Common myeloid progenitor, CD34-positive (primary cell): Measurements from ENCODE around the gene SPEG.
A peak's percentile ranks its signal among the peaks of the same experiment; 100 is the strongest.

Source experiments
- CTCF ChIA-PET: fragments of 350-600 bp; sonication (Branson Sonifier 250); formaldehyde crosslinking; loops from one replicate; lab custom pipeline; 2021; ENCODE audit warnings: antibody characterized with exemption; lab: Charles Lee
- POLR2A ChIA-PET: fragments of 350-600 bp; sonication (Branson Sonifier 250); formaldehyde crosslinking; loops from one replicate; lab custom pipeline; 2021; ENCODE audit warnings: antibody characterized with exemption; lab: Charles Lee
- DNase-seq, 3 donors: peaks; one replicate each; pipeline versions ENCODE4 v3.0.0 to v3.0.0-alpha.2; 2013
- H3K27ac ChIP-seq, 2 experiments: 1 replicate in 1 of 2; 2 replicates in 1 of 2; pipeline ENCODE4 v1.7.0; 2013; ENCODE audit warnings: inconsistent platforms in 2 of 2, low read length in 2 of 2, mild to moderate bottlenecking in 2 of 2, low read depth in 1 of 2, moderate library complexity in 1 of 2; ENCODE audit not compliant: severe bottlenecking in 2 of 2, insufficient read depth in 1 of 2, poor library complexity in 1 of 2
- H3K27me3 ChIP-seq, 5 experiments: replicated peaks in 2 of 5; 1 replicate in 3 of 5; 2 replicates in 2 of 5; pipeline versions ENCODE4 v1.6.1 to v1.7.0; 2013; ENCODE audit warnings: low read length in 4 of 5, mild to moderate bottlenecking in 2 of 5, moderate library complexity in 2 of 5, inconsistent platforms in 1 of 5; ENCODE audit not compliant: insufficient read depth in 5 of 5, control insufficient read depth in 4 of 5
- H3K36me3 ChIP-seq, 4 experiments: 1 replicate in 2 of 4; 2 replicates in 2 of 4; pipeline versions ENCODE4 v1.6.1 to v1.7.0; 2013; ENCODE audit warnings: low read length in 3 of 4, control low read depth in 1 of 4, mild to moderate bottlenecking in 1 of 4; ENCODE audit not compliant: control insufficient read depth in 4 of 4, insufficient read depth in 4 of 4
- H3K4me1 ChIP-seq, 4 experiments: 1 replicate in 3 of 4; 2 replicates in 1 of 4; pipeline versions ENCODE4 v1.6.1 to v1.7.1; 2013; ENCODE audit warnings: low read length in 3 of 4, mild to moderate bottlenecking in 3 of 4, control low read depth in 1 of 4, inconsistent platforms in 1 of 4, moderate library complexity in 1 of 4; ENCODE audit not compliant: control insufficient read depth in 4 of 4, insufficient read depth in 4 of 4; ENCODE audit errors: control extremely low read depth in 1 of 4
- H3K4me3 ChIP-seq, 7 experiments: 1 replicate in 4 of 7; 2 replicates in 3 of 7; pipeline versions ENCODE4 v1.5.1 to v1.7.0; 2013; ENCODE audit warnings: mild to moderate bottlenecking in 7 of 7, low read length in 6 of 7, moderate library complexity in 6 of 7, inconsistent platforms in 2 of 7, low read depth in 2 of 7, control low read depth in 1 of 7; ENCODE audit not compliant: insufficient read depth in 4 of 7, control insufficient read depth in 1 of 7; ENCODE audit errors: extremely low read depth in 1 of 7
- H3K9me3 ChIP-seq, 5 experiments: 1 replicate in 4 of 5; 2 replicates in 1 of 5; pipeline versions ENCODE4 v1.6.1 to v1.7.1; 2013; ENCODE audit warnings: low read length in 4 of 5, mild to moderate bottlenecking in 2 of 5, inconsistent platforms in 1 of 5, low read depth in 1 of 5, moderate library complexity in 1 of 5; ENCODE audit not compliant: control insufficient read depth in 4 of 5, insufficient read depth in 2 of 5; ENCODE audit errors: control extremely low read depth in 1 of 5
- WGBS: methylation state at CpG from one replicate; pipeline ENCODE4 v1.1.5; 2013; ENCODE audit not compliant: insufficient coverage; 5-methylcytosine and 5-hydroxymethylcytosine counted together

Gene SPEG

DNA sequence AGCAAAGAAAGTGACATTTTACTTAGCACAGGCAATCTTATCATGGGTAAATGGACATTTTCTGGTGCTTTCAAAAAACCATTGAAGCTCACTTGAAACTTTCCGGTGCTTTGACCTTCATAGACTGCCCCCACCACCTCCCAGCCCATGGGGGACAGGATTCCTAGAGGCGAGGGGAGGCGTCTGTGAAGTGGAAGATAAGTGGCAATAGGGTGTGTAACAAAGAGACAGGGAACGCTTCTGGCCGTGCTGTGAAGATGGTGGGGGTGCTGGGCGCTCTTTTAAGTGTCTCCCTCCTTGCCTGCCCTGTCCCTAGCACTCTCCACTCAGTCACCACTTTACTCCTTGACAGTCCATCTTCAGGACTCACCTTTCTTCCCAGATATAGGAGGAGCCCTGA lies 40.6 kb downstream of the SPEG start:
- no peak for DNase-seq
- Histone ChIP-seq H3K9me3 (no peaks in the 10 kb centered on the region), H3K4me3 (no peak overlapping the region), H3K36me3 (no peaks in the 10 kb centered on the region), H3K27me3 (peaks cover 0 to 10% (median 3%) of the 10 kb centered on the region in 5 experiments), H3K4me1 (peaks cover 0 to 2% (median 0%) of the 10 kb centered on the region in 4 experiments), H3K27ac (no peak overlapping the region)
- ChIA-PET CTCF (interaction anchor here (0.6 to 60.5 kb wide), 18 partner anchors 8 to 799 kb away, joined by 3 to 1724 read pairs (median 4); partner anchors contain the start of genes ASIC4, CHPF, GMPPA and TMEM198), POLR2A (no interaction called here)
- 100% methylated on average over 1 of the region's 6 CpGs for WGBS

DNA sequence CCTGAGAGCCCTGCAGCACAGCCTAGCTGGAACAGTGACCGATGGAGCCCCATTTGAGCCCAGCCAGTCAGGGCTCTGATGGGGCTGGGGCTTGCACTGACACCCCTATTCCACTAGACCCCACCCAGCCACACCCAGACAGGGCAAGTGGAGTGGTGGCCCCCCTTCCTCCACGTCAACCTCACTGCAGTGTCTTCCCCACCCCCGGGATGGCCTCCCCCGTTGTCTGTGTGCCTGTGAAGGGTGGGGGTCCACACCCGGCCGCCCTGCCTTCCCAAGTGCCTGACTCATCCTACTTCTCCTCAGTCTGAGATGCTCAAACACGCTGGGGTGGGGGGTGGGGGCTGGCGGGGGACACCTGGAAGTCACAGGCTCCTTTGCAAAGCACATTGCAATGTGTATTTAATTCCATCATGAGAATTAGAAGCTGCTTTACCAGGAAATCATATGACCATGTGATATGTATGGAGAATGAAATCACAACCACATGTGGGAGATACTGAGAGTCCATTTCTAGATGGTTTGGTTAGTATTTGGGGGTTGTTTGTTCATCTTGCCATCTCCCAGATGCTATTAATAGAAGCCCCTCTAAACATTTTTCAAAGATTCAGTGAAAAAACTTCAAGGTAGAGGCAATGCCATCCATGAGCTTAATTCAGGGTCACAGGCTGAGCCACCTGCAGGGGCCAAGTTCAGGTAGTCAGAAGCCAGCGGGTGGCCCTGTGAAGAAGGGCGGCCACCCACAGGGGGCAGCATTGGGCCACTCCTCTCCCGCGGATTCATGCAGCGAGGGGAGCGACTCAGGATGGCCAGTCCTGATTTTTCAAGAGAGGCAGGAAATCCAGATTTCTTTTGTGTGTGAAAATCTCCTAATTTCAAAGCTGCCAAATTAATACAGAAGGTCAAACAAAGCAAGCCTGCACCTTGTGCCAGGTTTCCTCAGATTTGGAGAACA lies 41.3 kb downstream of the SPEG start:
- H3K27ac ChIP-seq, result no peak overlapping the region
- CTCF ChIA-PET, result interaction anchor here (0.6 to 60.5 kb wide), 16 partner anchors 8 to 165 kb away, joined by 3 to 1724 read pairs (median 6); partner anchors contain the start of genes ASIC4, CHPF, GMPPA and TMEM198
- 0% methylated on average over 5 of the region's 14 CpGs for WGBS
- peaks cover 0 to 2% (median 0%) of the 10 kb centered on the region in 4 experiments for H3K4me1 ChIP-seq
- peak; percentile 41 to 63 (median 59) for DNase-seq
- H3K9me3 ChIP-seq, result no peaks in the 10 kb centered on the region
- peaks cover 0 to 17% (median 6%) of the 10 kb centered on the region in 5 experiments for H3K27me3 ChIP-seq
- H3K36me3 ChIP-seq, result no peaks in the 10 kb centered on the region
- POLR2A ChIA-PET, result no interaction called here
- no peak overlapping the region for H3K4me3 ChIP-seq

DNA sequence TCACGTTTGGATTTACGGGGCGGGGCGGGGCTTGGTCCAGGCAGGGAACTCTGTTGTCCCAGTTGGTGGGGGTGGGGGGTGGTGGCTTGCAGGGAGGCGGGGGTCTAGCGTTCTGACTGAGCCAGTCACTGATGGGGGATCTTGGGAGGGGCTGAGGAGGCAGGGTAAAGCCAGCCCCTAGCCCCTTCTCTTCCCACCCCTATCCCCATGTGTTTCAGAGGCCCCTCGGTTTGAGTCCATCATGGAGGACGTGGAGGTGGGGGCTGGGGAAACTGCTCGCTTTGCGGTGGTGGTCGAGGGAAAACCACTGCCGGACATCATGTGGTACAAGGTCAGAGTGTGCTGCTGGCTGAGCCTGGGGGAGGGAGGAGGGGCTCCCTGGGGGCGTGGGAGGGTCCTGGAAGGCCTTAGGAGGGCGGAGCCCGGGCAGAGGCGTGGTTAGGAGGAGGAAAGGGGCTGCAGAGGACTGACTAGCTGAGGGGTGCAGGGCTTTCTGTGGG lies 42.1 kb downstream of the SPEG start:
- H3K36me3 ChIP-seq, result no peaks in the 10 kb centered on the region
- WGBS, result 17% methylated on average over 7 of the region's 16 CpGs

DNA sequence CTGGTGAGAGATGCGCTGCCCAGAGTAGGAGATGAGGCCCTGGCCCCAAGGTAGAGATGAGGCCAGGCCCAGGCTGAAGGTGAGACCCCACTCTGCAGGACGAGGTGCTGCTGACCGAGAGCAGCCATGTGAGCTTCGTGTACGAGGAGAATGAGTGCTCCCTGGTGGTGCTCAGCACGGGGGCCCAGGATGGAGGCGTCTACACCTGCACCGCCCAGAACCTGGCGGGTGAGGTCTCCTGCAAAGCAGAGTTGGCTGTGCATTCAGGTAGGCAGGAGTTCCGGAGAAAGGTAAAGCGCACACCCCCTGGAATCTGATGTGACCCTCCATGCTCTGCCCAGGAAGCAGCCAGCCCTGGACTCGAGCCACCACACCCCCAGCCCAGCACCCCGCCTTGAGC lies 42.5 kb downstream of the SPEG start:
- peaks cover 0 to 2% (median 0%) of the 10 kb centered on the region in 4 experiments for H3K4me1 ChIP-seq
- peaks cover 0 to 29% (median 17%) of the 10 kb centered on the region in 5 experiments for H3K27me3 ChIP-seq
- DNase-seq, result no peak
- H3K27ac ChIP-seq, result no peak overlapping the region
- no peaks in the 10 kb centered on the region for H3K9me3 ChIP-seq
- no peaks in the 10 kb centered on the region for H3K36me3 ChIP-seq
- H3K4me3 ChIP-seq, result no peak overlapping the region
- 96% methylated on average over 13 of the region's 13 CpGs for WGBS
- ChIA-PET CTCF (interaction anchor here (1.2 to 60.5 kb wide), 10 partner anchors 9 to 83 kb away, joined by 3 to 1724 read pairs (median 9); partner anchors contain the start of genes ASIC4, CHPF, DES and TMEM198), POLR2A (no interaction called here)

More for the DNA sequence above, 42.1 kb downstream of the SPEG start:
- H3K4me1 ChIP-seq, result peaks cover 0 to 2% (median 0%) of the 10 kb centered on the region in 4 experiments
- H3K4me3 ChIP-seq, result no peak overlapping the region
- CTCF ChIA-PET, result interaction anchor here (1.3 to 60.5 kb wide), 11 partner anchors 9 to 58 kb away, joined by 3 to 1724 read pairs (median 10); partner anchors contain the start of genes ASIC4, CHPF, DES and TMEM198
- POLR2A ChIA-PET, result no interaction called here
- DNase-seq, result no peak
- no peak overlapping the region for H3K27ac ChIP-seq
- peaks cover 0 to 25% (median 13%) of the 10 kb centered on the region in 5 experiments for H3K27me3 ChIP-seq
- H3K9me3 ChIP-seq, result no peaks in the 10 kb centered on the region

DNA sequence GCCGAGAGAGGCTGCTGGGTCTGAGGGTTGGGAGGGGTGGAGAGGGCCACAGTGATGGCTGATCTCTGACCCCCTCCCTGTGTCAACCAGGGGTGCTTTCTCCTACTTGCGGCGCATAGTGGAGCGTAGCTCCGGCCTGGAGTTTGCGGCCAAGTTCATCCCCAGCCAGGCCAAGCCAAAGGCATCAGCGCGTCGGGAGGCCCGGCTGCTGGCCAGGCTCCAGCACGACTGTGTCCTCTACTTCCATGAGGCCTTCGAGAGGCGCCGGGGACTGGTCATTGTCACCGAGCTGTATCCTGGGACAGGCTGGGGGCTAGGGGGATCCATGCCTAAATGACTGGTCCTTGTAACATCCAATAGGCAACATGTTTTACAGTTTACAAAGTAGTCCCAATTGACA lies 43.2 kb downstream of the SPEG start:
- no peak for DNase-seq
- H3K4me3 ChIP-seq, result no peak overlapping the region
- H3K4me1 ChIP-seq, result peaks cover 0 to 2% (median 0%) of the 10 kb centered on the region in 4 experiments
- CTCF ChIA-PET, result interaction anchor here (1.1 to 60.5 kb wide), 8 partner anchors 10 to 82 kb away, joined by 3 to 1724 read pairs (median 6); partner anchors contain the start of genes ASIC4, CHPF, DES and TMEM198
- no peak overlapping the region for H3K27ac ChIP-seq
- H3K9me3 ChIP-seq, result no peaks in the 10 kb centered on the region
- POLR2A ChIA-PET, result no interaction called here
- 98% methylated on average over 15 of the region's 15 CpGs for WGBS
- no peaks in the 10 kb centered on the region for H3K36me3 ChIP-seq
- peaks cover 0 to 36% (median 24%) of the 10 kb centered on the region in 5 experiments for H3K27me3 ChIP-seq

DNA sequence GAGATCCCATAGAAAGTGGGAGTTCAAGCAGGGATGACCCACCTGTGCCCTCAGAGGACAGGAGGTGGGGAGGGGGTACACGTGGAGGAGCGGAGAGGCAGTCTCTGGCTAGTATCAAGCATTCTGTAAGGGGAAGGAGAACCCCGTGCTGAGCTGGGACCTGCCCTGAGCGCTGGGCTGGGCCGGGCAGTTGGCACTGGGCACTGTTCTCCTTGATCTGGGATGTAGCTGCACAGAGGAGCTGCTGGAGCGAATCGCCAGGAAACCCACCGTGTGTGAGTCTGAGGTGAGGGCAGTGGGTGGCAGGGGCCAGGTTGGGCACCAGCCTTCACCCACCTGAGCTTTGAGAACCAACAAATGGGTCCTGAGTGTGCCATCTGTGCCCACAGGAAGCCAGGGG lies 44.3 kb downstream of the SPEG start:
- Histone ChIP-seq H3K4me1 (peaks cover 0 to 7% (median 3%) of the 10 kb centered on the region in 4 experiments), H3K27ac (no peak overlapping the region), H3K36me3 (no peaks in the 10 kb centered on the region), H3K9me3 (no peaks in the 10 kb centered on the region), H3K4me3 (no peak overlapping the region), H3K27me3 (peaks cover 0 to 47% (median 28%) of the 10 kb centered on the region in 5 experiments)
- CTCF ChIA-PET, result interaction anchor here (0.7 to 60.5 kb wide), 5 partner anchors 10 to 46 kb away, joined by 3 to 1724 read pairs (median 5); partner anchors contain the start of genes ASIC4, CHPF and TMEM198
- POLR2A ChIA-PET, result no interaction called here
- WGBS, result 95% methylated on average over 5 of the region's 8 CpGs
- no peak for DNase-seq
